Cortex of kidney (tissue), 1 donor: ENCODE results near the gene DUSP9.
"Not testable (repeated sequence)": the region's sequence is repeated elsewhere in the genome, so short reads cannot be mapped to it uniquely, and the experiment has no call there.

Experiments
- DNase-seq: peaks from one replicate; lab custom pipeline; 2025; lab: John Stamatoyannopoulos, UW

DUSP9 gene, protein sequence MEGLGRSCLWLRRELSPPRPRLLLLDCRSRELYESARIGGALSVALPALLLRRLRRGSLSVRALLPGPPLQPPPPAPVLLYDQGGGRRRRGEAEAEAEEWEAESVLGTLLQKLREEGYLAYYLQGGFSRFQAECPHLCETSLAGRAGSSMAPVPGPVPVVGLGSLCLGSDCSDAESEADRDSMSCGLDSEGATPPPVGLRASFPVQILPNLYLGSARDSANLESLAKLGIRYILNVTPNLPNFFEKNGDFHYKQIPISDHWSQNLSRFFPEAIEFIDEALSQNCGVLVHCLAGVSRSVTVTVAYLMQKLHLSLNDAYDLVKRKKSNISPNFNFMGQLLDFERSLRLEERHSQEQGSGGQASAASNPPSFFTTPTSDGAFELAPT

DNA sequence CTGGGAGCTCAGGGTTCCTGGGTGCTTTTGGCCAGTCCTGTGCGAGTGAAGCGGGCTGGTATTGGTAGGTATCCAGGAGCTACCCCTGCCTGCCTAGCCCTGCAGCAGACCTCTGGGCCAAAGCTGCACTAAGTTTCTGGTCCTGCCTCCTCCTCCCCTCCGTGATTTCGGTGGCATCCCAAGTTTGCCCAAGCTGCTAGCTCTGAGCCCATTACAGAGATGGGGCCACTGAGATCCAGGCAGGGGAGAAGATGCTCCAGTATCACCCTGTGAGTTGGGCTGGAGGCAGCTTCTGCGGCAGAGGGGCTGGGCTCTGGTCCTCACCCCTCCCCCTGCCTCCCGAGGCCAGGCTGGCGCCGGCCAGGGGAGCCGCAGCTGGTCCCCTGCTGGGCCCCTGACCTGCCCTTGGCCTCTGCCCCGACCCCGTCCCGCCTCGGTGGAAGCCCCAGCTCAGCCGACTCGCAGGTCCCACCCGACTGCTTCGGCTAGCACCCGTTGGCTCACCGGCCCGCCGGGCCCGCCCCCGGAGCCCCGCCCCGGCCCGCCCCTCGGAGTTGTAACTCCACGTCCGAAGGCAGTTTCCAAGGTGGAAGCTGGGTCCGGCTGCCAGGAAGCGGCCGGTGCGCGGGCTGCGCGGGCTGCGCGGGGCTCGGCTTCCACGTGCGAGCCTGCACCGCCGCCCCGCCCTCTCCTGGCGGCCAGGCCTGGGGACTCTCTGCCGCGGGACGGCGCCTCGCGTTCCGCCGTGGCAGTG lies at the start of gene DUSP9:
Gene DUSP9 (plus strand): TSS at position 584 of the 754 bp plus-strand sequence. CDS start 751 bp downstream, outside the sequence.
- DNase-seq = no peak

DNA sequence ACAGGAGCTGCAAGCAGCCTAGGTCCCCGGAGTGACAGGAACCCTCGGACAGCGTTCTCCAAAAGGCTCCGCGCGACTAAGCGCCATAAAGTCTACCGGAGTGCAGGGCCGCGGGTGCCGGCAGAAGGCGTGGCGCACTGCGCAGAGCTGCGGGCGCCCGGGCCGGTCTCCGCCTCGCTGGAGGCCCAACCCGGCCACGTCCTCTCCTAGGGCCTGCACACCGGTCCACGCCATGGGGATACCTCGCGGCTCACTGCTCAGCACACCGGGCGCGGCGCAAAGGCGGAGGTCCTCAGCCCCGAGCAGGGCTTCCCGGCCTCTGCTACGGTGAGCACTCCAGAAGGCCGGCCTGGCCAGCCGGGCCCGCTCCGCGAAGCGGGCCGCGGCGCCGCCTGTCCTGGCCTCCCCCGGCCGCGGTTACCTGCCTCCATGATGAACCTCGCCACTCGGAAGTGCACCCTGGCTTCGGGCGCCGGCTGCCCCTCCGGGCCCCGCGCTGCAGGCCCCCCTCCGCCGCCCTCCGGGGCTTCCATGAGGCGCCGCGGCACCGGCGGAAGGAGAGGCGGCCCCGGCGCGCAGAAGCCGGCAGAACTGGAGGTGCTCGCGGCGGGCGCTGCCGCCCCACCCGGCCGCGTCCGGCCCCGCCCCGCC lies 48.3 kb upstream of the DUSP9 start, which contains the start of gene CCNQ:
Gene CCNQ (minus strand): TSS at position 599 of the 651 bp plus-strand sequence. CDS start 66 bp downstream, at position 533.
- DNase-seq = no peak

DNA sequence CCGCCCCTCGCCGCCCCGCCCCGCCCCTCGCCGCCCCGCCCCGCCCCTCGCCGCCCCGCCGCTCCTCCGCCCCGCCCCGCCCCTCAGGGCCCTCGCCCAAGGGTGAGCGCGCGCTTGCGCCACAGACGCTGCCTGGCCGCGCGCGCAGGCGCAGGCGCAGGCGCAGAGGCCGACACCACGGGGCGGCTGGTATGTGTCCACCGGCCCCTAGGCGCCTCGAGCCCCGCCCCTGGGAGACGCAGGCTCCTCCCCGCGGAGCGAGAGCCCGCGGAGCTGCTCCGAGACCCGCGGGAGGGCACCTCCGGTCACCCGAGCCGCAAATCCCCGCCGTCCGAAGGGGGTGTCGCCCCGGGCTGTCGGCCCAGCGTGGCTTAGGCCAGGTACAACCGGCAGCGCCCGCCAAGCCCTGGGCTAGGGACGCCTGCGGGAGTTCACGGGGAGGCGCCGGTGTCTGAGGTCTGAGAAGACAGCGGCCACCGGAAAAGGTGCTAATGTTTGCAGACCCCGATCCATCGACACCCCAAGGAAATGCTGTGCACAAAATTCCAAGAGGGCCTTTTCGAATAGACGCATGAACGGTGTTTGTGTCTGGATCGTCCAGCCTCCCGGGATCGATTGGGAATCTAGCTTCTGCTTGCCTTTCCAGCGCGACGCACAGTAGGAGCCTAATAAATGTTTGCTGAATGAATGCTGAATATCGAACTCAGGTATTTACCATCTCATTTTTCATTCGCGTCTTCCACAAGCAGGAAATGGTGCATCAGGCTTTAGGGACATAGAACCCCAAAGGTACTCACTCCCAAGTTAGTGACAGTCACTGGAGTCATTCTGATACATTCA lies 47.6 kb upstream of the DUSP9 start:
- DNase-seq = peak; percentile 17

GRCh38 chrX:153600032-153600373 lies 47.0 kb upstream of the DUSP9 start:
- DNase-seq = no peak

DNA sequence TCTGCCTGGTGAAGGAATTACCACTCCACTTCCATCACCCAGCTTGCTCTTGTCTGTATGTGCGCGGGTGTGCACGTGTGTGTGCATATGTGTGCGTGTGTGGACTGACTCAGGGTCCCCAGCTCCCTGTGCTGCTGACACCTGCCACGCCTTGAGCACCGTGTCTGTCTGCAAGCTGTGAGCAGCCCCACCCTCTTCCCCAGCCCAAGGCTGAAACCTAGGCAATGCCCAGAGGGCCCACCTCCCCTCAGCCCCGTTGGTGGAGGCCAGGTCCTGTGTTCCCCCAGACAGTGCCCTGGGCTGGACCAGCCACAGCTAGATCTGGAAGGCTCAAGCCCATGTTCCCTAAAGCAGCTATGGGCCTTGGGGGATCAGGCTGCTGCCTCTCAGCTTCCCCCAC lies 46.1 kb upstream of the DUSP9 start:
- no peak for DNase-seq

GRCh38 chrX:153601511-153602110 lies 45.4 kb upstream of the DUSP9 start:
- DNase-seq = no peak

GRCh38 chrX:153602601-153603000 lies 44.4 kb upstream of the DUSP9 start:
- no peak for DNase-seq

GRCh38 chrX:153603131-153603656 lies 43.8 kb upstream of the DUSP9 start:
- DNase-seq = no peak

DNA sequence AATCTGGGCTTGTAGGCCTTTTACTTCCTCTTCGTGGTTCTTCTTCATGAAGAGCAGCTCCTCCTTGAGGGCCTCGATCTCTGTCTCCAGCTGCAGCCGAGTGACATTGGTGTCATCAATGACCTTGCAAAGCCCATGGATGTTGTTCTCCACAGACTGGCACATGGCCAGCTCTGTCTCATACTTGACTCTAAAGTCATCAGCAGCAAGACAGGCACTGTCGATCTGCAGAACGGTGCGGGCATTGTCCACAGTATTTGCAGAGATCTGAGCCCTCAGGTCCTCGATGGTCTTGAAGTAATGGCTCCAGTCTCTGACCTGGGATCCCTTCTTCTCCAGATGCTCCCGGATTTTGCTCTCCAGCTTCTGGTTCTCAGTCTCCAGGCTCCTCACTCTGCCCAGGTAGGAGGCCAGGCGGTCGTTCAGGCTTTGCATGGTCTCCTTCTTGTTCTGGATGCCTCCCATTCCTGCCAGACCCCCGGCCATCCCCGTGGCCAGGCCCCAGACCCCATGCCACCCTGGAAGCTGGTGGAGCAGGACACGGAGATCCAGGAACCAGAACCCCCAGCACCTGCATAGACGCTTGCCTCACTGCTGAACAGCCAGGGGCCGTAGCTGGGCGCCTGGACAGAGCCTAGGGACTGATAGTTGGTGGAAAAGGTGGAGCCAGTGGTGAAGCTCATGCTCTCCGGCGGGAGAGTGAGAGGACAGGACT lies 42.2 kb upstream of the DUSP9 start:
- DNase-seq = not testable (repeated sequence)

GRCh38 chrX:153606503-153606902 lies 40.5 kb upstream of the DUSP9 start:
- no peak for DNase-seq

- DNase-seq = no peak
Measured at GRCh38 chrX:153608376-153608775, 38.6 kb upstream of the DUSP9 start.

DNA sequence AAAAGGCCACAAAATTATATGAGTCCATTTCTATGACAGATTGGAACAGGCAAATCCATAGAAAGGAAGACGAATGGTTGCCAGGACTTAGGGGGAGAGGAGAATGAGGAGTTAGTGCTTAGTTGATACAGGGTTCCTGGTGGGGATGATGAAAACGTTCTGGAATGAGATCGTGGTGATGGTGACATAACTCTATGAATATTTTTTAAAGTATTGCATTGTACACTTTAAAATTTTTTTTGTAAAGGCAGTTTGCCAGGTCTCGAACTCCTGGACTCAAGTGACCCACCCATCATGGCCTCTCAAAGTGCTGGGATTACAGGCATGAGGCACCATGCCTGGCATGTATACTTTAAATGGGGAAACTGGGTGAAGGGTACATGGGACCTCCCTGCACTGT lies 38.2 kb upstream of the DUSP9 start:
- DNase-seq = no peak

- no peak for DNase-seq
Measured at GRCh38 chrX:153609917-153610835, 36.8 kb upstream of the DUSP9 start.

DNA sequence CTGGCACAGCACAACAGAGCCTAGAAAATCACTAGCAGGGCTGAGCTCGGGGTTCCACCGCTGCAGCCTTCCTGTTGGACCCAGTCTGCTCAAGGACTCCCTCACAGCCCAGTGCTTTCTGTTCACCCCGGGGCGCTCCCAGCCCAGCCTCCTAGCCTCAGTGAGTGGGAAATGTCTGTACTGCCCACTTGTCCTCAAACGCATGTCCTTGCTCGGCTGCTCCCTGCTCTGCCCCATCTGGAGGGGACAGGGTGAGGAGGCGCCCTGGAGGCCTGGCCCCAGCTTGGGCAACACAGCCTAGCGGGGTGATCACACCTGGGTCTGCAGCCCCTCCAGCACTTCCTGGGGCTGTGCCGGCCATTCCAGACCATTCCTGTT lies 36.2 kb upstream of the DUSP9 start:
- no peak for DNase-seq

DNA sequence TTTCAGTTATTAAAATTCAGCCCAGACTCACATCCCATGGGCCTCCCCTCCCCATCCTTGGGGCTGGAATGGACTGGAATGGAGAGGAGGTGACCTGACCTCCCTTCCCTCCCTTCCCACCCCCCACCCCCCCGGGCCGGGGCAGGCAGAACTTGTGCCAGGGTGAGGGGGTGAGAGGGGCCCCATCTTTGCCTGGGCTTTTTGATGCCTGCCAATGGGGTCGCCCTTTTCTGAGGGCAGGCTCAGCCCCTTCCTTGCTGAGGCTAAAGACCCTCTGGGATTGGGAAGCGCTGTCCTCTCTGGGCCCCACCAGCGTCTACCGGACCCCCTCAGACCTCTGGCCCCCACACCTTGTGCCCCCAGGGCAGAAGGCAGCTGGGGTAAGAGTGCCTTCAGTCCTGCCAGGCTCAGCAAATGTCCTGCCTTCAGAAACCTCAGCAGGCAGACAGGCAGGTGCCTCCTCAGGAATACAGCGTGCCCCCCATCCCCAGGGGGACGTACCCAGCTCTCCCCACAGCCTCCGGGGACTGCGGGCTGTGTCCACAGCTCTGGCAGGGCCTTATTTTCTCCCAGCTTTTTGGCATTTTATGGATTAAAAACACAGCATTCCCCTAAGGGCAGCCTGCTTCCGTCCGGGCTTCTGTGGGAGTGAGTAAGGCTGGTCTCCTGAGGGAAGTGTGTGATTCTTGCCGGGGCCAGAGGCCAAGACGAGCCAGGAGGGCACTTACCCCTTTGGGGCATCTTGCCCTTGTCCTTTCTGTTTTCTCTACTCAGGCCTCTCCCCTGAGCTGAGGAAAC lies 35.5 kb upstream of the DUSP9 start:
- DNase-seq = no peak

- DNase-seq = no peak
Measured at GRCh38 chrX:153612413-153612812, 34.6 kb upstream of the DUSP9 start.

GRCh38 chrX:153614818-153615217 lies 32.2 kb upstream of the DUSP9 start:
- no peak for DNase-seq

- no peak for DNase-seq
Measured at GRCh38 chrX:153620576-153620975, 26.4 kb upstream of the DUSP9 start.
